ENCODE measurements around the gene TMEM259.

The TMEM259 gene

DNA sequence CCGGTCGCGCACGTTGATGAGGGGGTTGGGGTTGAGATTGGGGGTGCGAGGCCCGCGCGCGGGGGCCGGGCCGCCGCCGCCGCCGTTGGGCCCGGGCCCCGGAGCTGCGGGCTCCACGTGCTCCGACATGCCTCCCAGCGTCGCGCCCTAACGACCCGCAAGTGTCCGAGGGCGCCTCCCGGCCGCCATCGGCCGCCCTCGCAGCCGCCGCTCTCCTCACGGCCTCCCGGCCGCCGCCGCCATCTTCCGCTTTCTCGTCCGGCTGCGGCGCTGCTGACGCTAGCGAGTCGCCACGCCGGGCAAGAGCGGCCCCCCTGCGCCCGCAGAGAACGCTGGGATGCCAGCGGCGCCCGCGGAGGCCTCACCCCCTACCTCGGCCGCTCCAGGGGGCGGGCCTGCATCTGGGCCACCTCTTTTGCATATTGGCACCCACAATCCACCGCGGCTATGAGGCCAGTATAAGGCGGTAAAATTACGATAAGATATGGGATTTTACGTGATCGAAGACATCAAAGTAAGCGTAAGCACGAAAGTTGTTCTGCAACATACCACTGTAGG is at the start of gene TMEM259:
TMEM259 (minus strand) TSS at position 256 of the 558 bp plus-strand sequence; CDS start at position 129, 127 bp downstream.
- TF ChIP-seq, protein P1, sequence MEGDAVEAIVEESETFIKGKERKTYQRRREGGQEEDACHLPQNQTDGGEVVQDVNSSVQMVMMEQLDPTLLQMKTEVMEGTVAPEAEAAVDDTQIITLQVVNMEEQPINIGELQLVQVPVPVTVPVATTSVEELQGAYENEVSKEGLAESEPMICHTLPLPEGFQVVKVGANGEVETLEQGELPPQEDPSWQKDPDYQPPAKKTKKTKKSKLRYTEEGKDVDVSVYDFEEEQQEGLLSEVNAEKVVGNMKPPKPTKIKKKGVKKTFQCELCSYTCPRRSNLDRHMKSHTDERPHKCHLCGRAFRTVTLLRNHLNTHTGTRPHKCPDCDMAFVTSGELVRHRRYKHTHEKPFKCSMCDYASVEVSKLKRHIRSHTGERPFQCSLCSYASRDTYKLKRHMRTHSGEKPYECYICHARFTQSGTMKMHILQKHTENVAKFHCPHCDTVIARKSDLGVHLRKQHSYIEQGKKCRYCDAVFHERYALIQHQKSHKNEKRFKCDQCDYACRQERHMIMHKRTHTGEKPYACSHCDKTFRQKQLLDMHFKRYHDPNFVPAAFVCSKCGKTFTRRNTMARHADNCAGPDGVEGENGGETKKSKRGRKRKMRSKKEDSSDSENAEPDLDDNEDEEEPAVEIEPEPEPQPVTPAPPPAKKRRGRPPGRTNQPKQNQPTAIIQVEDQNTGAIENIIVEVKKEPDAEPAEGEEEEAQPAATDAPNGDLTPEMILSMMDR (conservative IDR thresholded peaks at IDR 0.05; ENCODE audit: control insufficient read depth, insufficient read depth, low read depth, low read length) = no peak
- peak; percentile 95 for DNase-seq (ENCODE audit: low read depth)
- peak within 1 kb of the TSS; percentile 90 for H3K4me3 ChIP-seq (ENCODE audit: control insufficient read depth, low read depth, low read length)

DNA sequence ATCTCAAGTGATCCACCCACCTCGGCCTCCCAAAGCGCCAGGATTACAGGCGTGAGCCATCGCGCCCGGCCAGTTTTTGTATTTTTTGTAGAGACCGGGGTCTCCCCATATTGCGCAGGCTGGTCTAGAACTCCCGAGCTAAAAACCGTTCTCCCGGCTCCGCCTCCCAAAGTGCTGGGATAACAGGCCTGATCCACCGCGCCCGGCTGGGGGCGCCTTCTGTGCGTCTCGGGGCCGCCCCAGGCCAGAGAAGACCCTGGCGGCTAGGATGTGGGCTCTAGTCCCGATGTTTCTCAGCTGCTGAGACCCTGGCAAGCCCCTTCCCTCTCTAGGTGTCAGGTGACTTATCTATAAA is 49.6 kb upstream of the TMEM259 start:
- H3K4me3 ChIP-seq (ENCODE audit: control insufficient read depth, low read depth, low read length) = no peak overlapping the region
- DNase-seq (ENCODE audit: low read depth) = no peak
- TF ChIP-seq, protein P1 (conservative IDR thresholded peaks at IDR 0.05; ENCODE audit: control insufficient read depth, insufficient read depth, low read depth, low read length) = no peak

DNA sequence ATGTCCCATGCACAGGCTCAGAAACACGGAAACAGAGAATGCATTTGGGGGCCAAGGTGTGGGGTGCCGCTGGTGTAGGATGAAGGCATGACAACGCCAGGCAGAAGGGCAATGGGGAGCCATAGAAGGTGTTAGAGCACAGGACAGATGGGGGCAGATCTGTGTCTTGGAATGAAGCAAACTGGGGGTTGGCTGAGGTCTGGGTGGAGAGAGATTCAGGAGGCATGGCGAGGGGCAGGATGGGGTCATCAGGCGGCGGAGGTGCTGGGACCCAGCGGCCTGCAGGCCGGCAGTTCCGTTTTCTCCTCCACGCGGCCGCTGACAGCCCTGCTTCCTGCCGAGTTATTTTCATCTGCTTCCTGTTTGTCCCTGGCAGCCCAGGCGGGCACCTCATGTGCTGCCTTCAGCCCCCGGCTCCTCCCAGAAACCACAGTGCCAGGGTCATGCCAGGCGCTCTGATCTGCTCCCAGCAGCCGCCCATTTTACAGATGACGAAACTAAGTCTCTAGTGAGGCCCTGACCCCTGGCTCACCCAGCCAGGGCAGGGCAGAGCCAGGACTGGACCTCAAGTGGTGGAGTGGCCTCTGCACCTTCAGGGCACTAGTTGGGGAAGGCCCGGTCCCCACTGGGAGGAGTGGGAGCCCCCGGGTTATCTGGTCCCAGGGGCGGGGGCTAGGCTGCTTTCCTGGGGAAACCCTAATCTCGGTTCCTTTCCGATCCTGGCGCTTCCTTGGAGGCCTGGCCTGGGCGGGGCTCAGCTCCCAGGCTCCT is 48.3 kb upstream of the TMEM259 start:
- TF ChIP-seq, protein P1 (conservative IDR thresholded peaks at IDR 0.05; ENCODE audit: control insufficient read depth, insufficient read depth, low read depth, low read length) = no peak
- DNase-seq (ENCODE audit: low read depth) = no peak
- no peak overlapping the region for H3K4me3 ChIP-seq (ENCODE audit: control insufficient read depth, low read depth, low read length)

DNA sequence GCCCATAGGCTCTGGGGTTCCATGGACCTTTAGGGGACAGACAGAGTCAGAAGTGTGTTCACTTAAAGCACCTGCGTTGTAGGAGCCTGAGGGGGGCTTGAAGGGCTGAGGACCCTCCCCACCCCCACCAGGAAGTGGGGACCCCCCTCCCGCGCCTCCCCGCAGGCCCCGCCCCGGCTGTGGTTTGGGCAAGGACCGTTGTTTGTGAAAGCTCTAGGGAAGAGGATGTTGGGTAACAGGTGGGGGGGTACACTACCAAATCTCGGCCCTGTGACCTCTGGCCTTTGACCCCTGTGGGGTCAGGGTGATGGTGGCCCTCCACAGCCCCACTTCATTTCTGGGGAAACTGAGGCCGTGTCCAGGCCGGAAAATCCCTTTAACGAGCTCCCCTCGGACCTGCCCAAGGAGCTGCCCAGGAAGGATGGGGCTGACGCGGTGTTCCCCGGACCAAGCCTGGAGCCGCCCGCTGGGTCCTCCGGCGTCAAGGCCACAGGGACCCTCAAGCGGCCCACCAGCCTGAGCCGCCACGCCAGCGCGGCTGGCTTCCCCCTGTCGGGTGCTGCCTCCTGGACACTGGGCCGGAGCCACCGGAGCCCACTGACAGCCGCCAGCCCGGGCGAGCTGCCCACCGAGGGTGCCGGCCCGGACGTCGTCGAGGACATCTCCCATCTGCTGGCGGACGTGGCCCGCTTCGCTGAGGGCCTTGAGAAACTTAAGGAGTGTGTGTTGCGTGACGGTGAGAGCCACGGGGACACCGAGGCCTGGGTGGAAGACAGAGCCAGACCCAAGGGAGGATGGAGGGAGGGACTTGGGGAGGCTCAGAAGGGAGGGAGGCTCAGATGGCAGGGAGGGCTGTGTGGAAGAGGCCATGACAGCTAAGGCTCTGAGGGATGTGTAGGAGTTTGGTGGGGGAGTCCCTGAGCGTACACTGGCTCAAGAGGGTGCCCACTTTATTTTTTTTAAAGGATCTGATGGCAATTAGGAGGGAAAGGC is 47.4 kb upstream of the TMEM259 start:
- no peak for DNase-seq (ENCODE audit: low read depth)
- H3K4me3 ChIP-seq (ENCODE audit: control insufficient read depth, low read depth, low read length) = no peak overlapping the region
- TF ChIP-seq, protein P1 (conservative IDR thresholded peaks at IDR 0.05; ENCODE audit: control insufficient read depth, insufficient read depth, low read depth, low read length) = no peak

DNA sequence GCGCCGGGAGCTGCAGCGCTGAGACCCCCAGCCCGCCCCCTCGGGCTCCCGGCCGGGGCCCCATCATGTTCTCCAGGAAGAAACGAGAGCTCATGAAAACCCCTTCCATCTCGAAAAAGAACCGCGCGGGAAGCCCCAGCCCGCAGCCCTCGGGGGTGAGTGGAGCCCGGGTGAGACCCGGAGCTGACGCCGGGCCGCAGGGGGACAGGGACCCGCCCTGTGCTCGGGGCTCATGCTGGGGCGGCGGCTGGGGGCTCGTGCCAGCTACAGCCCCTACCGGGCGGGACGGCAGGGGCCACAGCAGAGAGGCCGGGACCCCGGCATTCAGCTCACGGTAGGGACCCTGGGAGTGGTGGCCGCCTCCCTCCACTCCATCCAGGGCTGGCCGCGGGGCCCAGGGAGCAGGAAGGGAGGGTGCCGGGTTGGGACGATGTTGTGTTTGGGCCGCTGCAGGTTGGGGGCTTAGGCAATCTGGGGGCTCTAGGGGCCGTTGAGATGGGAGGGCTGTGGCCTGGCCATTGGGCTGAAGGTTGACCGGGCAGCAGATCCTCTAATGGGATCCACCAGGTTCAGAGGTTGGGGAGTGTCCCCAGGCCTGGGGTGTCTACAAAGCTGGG is 46.5 kb upstream of the TMEM259 start:
- DNase-seq (ENCODE audit: low read depth) = no peak
- H3K4me3 ChIP-seq (ENCODE audit: control insufficient read depth, low read depth, low read length) = no peak overlapping the region
- TF ChIP-seq, protein P1 (conservative IDR thresholded peaks at IDR 0.05; ENCODE audit: control insufficient read depth, insufficient read depth, low read depth, low read length) = no peak

- TF ChIP-seq, protein P1 (conservative IDR thresholded peaks at IDR 0.05; ENCODE audit: control insufficient read depth, insufficient read depth, low read depth, low read length) = no peak
- DNase-seq (ENCODE audit: low read depth) = no peak
- no peak within 1 kb of the TSS for H3K4me3 ChIP-seq (ENCODE audit: control insufficient read depth, low read depth, low read length)
Measured at GRCh38 chr19:1066748-1067340, 45.9 kb upstream of the TMEM259 start, which contains the start of gene ARHGAP45. Gene ARHGAP45 (plus strand): TSS chr19:1067167. CDS start chr19:1067406, 239 bp downstream.

Measured in fibroblast of mammary gland (primary cell).